Activated CD4-positive, alpha-beta T cell treated with anti-CD3 and anti-CD28 coated beads, Interleukin-2, amount 50 U/mL, for 48 hours (primary cell): ENCODE data around the gene AURKB.
"Not testable (repeated sequence)": the region's sequence is repeated elsewhere in the genome, so short reads cannot be mapped to it uniquely, and the experiment has no call there.

ENCODE experiments used
- DNase-seq, 2 experiments: peaks; one replicate each; pipeline ENCODE4 v3.0.0-alpha.2; 2020

The AURKB gene

GRCh38 chr17:8224891-8225812, 14.8 kb upstream of the AURKB start:
- no peak for DNase-seq

- DNase-seq = peak; percentile 68 to 75
Observed at GRCh38 chr17:8223356-8224126, 13.2 kb upstream of the AURKB start.

DNA sequence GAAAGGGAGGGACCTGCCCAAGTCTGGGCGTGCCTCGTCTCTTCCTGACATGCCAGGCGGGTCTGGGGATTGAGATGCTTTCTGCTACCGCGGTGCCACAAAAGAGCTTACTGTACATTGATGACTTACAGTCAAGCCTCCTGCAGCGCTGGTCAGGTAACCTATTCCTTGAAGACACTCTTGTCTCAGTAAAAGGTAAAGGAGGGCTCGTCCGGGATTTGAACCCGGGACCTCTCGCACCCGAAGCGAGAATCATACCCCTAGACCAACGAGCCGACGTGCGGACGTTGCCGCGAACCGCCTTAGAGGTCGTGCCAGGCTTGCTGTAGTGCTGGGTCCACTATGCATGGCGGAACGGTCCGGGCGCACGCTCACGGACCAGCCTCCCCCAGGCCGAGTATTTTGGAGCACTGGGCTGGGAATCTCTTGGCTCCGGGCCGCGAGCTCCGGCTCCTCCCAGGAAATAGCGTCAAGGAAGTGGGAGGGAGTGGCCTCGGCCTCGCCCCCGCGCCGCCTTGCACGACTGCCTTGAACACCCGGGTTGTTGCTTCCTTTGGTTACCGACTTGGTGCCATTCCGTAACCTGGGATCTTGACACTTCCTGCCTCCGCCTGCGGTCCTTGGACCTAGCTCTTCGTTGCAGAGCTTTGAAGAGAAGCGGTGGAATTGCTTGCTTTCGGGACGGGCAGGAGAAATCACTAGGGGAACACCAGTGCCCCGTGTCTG, 12.4 kb upstream of the AURKB start:
- peak; percentile 94 for DNase-seq

DNA sequence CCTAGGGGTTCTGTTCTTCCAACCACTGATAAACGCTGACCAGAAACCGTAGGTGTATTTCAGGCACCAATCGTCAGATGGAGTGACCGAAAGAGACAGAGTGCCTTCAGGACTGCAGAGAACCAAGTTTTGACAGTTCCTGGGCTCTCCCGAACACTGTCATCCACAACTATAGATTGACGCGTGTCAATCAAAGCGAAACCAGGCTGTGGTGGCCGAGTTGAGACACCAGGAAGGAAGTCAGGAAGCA, 11.9 kb upstream of the AURKB start:
- no peak for DNase-seq

DNA sequence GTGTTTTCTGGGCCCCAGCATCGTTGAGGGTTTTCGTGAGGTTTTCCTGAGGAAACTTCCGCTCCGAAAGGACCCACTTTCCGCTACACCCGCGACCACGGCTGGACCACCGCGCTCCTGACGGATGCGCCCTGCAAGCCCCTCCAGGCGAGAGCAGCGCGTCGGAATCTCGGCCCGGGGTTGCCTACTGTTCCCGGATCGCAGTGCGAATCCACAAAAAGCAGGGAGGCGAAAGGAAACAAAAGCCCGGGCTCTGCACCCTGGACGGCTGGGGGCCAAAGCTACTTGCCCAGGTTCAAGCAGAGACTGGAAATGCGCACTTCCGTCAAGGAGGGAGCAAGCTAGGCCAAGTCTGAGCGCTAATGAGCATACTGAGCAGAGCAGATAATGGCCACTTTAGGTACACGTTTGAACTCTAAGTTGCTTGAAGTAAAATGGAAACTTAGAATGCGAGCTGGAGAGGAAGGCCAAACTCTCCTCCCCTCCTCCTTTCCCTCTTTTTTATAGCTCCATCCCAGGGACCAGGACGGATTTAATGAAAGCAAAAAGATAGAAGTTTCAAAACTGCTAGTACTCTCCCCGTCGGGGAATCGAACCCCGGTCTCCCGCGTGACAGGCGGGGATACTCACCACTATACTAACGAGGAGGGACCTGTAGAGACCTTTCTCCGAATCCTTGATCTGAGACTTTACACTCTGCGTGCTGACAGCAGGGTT, 11.4 kb upstream of the AURKB start:
- DNase-seq = peak; percentile 91 to 94

DNA sequence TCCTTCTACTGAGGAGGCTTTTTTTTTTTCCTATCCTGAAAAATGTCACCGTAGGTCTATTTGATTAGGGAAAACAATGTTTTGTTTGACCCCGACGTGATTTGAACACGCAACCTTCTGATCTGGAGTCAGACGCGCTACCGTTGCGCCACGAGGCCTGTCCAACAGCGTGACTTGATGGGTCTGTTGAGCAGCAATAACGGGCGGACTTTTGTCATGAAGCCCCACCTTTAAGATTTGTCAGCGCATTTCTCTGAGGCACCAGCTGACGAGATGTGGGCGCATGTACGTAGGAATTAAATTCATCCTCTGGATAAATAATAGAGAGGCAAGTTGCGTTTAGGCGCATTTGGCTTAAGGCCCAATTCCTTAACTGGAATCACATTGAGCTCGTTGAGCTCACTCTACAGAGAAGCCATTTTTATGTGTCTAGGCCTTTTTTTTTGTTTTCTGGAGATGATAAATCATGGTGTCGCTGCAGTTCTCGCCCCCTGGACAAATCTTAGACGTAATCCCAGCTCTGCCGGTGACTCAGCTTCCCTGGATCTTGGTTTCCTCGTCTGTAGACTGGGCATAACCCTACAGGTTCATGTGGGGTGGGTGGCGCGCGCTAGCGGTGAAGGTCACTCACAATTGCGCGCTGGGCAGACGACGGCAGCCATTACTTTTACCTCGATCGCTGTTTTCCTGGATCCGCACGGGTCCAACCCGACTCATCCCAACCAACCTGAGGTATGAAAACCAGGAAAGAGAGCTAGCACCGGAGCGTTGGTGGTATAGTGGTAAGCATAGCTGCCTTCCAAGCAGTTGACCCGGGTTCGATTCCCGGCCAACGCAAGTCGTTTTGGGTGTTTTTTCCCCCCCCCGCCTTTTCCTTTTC, 10.6 kb upstream of the AURKB start:
- DNase-seq = peak; percentile 96 to 97

GRCh38 chr17:8214000-8214399, 3.6 kb upstream of the AURKB start:
- not testable (repeated sequence) for DNase-seq

- no peak for DNase-seq
Observed at GRCh38 chr17:8212312-8213180, 2.2 kb upstream of the AURKB start.

DNA sequence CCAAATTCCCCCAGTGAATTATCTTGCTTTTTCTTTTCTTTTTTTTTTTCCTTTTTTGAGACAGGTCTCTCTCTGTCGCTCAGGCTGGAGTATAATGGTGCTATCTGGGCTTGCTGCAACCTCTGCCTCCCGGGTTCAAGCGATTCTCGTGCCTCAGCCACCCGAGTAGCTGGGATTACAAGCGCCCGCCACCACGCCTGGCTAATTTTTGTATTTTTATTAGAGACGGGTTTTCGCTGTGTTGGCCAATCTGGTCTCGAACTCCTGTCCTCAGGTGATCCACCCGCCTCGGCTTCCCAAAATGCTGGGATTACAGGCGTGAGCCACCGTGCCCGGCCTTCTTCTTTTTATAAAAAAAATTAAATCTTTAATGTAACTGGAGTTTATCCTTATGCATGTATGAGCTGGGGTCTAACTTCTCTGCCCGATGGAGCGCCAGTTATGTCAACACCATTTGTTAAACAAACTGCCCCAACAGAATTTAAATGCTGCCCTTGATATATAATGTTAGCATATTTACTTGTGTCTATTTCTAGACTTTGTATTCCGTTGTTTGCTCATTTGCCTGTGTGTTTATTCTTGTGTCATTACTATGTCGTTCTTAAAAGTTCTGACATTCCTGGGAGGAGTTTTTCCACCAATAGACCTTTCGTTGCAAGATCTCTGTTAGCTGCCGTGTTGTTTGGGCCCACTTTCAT, 535 bp upstream of the AURKB start:
- DNase-seq = peak; percentile 49 to 51

DNA sequence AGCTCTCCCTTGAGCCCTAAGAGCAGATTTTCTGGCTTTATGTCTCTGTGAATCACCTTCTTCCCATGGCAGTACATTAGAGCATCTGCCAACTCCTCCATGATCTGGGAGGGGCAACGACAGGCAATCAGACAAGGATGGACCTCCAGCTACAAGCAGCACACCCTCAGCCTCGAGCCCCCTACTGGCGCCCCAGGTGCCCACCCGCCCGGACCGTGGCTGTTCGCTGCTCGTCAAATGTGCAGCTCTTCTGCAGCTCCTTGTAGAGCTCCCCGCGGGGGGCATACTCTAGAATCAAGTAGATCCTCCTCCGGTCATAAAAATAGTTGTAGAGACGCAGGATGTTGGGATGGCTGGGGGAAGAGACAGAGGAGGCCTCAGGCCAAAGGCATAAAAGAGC, 3.8 kb downstream of the AURKB start:
- no peak for DNase-seq

DNA sequence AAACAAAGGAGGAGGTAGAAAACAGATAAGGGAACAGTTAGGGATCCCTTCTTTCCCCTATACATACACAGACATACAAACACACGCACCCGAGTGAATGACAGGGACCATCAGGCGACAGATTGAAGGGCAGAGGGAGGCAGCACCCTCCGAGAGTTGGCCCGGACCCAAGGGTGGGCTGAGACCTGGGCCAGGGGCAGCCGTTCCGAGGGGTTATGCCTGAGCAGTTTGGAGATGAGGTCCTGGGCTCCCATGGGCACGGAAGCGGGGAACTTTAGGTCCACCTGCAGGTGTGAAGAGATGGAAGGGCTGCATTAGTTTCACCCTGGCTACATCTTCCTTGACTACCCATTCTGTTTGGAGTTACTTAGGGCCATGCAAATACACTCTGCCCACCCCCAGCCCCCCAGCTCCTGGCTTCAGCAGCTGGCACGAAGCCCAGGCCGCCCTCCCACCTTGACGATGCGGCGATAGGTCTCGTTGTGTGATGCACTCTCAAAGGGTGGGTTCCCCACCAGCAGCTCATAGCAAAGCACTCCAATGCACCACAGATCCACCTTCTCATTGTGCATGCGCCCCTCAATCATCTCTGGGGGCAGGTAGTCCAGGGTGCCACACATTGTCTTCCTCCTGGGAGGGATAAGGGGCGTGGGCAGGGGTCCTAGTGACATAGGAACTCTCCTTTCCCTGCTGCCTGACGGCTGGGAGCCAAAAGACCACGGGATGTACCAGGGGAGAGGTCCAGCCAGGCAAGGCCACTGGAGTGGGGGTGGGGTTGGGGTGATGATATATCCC, 5.4 kb downstream of the AURKB start:
- no peak for DNase-seq

- DNase-seq = peak; percentile 46 to 67
Observed at GRCh38 chr17:8192070-8192815, 18.1 kb downstream of the AURKB start.

DNA sequence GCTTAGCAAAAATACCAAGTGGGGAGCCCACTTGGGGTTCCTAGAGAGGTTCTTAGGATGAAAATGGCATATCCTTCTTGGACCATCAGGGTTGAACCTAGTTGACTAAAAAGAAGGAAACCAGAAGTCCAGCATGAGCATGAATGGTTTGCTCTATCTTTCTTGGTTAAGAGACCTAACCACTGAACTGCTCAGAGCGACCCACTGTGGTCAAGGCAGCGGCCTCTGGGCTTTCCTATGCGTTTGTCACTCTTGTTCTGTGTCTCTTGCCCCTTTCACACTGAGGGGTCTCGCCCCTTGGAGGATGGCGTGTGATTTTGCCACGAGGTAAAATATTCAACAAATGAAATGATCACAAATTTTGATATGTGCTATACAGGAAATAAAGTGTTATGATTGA, 19.9 kb downstream of the AURKB start:
- DNase-seq = no peak

GRCh38 chr17:8189711-8190477, 20.5 kb downstream of the AURKB start, which contains the start of gene BORCS6:
Gene BORCS6 (minus strand): TSS chr17:8190180. CDS start chr17:8190140, 40 bp downstream.
- DNase-seq = peak; percentile 94 to 96

DNA sequence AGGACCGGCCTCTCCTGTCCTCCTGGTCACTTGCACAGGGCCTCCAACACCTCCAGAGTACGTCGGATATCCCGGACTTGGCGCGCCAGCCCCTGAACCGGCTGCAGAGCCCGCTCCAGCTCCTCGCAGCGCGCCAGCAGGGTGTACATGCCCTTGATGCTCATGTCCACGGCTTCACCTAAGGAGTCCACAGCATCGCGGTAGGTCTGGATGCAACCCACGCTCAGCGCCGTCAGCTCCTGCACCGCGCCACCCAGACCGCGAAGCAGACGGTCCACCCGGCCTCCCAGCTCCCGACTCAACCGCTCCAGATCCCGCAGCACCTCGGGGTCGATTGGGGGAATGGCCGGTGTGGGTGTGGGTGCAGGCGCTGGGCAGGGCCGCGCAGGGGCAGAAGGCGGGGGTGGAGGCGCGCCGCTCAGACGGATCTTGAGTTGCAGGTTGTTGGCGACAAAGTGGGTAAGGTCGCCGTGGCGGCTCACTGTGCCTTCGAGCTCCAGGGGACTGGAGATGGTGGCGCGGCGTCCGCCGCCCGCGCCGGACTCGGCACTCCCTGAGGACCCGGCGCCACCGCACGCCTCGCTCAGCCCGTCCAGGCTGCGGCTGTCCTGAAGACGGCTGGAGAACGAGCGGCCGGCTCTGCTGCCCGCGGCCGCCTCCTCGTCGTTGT, 21.2 kb downstream of the AURKB start:
- DNase-seq = peak in 1 of 2 experiments; percentile 37

DNA sequence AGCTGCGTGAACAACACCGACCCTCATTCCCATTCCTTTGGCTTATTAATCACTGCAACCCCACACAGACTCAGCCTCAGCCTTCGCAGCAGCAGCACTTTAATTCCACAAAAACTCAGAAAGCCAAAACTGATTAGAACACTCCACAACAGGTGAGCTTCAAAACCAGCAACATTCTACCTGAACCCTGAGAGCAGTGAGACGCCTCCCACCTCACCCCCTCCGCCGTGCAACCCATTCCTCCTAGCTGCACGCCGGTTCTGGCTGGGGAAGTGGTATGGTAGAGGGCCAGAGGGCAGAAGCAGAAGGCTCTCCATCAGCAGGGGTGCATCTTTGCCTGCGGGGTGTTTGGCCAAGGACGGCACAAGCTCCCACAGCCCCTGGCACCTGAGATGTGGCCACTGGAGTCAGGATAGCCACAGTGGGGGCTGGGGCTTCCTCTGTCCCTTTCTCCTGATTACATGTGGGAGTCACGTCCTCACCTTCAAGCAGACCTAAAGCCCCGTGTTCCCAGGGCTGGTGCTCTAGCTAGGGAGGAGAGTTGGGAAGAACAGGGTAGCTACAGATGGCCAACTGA, 22.0 kb downstream of the AURKB start:
- DNase-seq = no peak
